C4-2B (cell line): ENCODE measurements around the gene IGF2BP3.

Source experiments
- H3K27ac ChIP-seq: fragments of 450-650 bp; 2 replicates; pipeline ENCODE4 v1.5.1; 2017
- CTCF ChIP-seq: fragments of 450-650 bp; conservative IDR thresholded peaks from 2 replicates; pipeline ENCODE4 v1.5.1; 2017; ENCODE audit warnings: mild to moderate bottlenecking
- ZFX ChIP-seq: fragments of 450-650 bp; IDR thresholded peaks from 2 replicates; pipeline ENCODE4 v1.6.1; 2017

The IGF2BP3 gene

DNA sequence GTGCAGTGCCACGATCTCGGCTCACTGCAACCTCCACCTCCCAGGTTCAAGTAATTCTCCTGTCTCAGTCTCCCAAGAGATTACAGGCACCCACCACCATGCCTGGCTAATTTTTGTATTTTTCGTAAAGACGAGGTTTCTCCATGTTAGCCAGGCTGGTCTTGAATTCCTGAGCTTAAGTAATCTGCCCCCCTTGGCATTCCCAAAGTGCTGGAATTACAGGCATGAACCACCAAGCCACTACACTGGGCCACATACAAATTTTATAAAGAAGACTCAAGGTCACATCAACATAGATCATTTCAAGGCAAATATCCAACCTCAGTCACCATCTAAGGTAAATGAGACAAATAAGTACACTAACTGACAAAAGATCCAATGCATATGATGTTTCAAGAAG lies 32.1 kb downstream of the IGF2BP3 start:
- H3K27ac ChIP-seq, result no peak overlapping the region
- no peak for TF ChIP-seq ZFX
- no peak for TF ChIP-seq CTCF

DNA sequence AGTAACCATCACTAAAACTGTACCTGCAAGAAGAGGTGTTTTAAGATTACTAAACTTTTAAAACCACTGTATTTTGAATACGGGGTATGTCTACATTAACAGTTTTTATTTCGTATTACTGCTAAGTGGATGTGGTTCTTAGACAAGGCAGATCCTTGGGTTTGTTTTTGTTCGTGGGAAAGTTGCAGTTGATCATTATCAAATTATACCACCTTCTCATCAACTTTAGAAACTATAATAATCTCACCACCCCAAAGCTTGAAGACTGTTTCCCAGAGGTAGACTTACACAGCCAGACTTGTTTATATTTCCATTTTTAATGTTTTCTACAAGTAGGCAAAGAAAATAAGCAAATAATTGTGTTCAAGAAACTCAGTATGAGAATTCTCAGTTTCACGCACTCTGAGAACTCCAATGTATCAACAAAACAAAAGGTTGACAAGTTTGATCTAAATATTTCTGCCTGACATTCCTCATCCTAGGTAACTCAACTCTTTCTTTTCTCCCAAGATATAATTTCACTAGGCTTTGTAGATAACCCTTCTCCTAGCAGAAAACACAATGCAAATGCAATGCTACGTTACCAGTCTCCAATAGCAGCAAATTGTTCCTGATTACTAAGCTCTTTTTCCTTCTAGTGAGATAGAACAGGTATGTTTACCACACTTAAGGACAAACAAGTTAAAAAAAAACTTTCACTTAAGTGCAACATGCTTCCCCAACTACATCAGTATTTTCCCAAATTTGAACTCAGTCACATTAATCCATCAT lies 36.0 kb downstream of the IGF2BP3 start:
- H3K27ac ChIP-seq, result no peak overlapping the region
- TF ChIP-seq ZFX (no peak), CTCF (no peak)

GRCh38 chr7:23431702-23432199 lies 38.5 kb downstream of the IGF2BP3 start:
- no peak for TF ChIP-seq CTCF
- TF ChIP-seq ZFX, result no peak
- H3K27ac ChIP-seq, result no peak overlapping the region

DNA sequence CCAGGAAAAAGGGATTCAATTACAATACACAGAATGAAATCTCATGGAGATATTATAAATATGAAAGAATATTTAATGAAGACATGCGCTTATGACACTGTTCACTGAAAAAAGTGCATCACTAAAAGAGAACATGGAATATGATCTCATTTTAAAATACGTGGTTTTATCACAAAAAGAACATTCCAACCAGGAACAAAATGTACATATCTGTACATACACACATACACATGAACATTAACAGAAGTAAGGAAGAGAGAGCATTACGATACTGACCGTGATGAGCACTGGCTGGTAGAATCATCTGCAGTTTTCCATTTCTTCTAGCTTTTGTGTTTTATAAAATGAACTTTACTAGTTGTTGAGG lies 39.4 kb downstream of the IGF2BP3 start:
- TF ChIP-seq CTCF, result no peak
- no peak for TF ChIP-seq ZFX
- H3K27ac ChIP-seq, result no peak overlapping the region

DNA sequence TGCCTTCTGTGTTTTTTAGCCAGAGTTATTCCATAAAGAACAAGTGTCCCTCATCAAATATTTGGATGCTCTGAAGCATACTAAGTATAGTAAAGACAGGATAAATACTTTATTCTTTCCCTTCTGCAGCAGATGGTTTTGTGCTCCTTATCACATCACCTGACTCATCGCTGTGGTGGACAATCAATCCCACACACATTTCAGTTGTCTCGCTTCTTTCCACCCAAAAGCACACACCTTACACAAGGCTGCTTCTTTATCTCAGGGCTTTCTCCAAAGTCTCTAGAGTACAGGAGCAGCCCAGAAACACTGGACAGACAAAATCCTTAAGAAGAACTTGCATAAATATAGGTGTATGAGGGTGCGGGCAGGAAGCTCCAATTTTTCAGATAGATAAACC lies 43.4 kb downstream of the IGF2BP3 start:
- TF ChIP-seq ZFX (no peak), CTCF (no peak)
- no peak overlapping the region for H3K27ac ChIP-seq

DNA sequence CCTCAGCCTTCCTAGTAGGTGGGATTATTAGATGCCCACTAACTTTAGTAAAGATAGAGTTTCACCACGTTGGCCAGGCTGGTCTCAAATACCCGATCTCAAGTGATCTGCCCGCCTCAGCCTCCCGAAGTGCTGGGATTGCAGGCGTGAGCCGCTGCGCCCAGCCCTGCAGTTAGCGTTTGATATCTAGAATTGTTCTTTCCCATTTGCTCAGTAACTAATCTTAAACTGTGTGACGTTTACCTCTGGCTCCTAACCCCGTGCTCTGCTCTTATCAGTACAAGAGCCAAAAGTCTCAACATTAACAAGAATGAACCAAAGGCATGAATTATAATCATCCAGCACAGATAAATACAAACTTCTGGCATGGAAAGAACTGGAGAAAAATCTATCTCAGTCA lies 47.4 kb downstream of the IGF2BP3 start:
- no peak for TF ChIP-seq CTCF
- TF ChIP-seq ZFX, result no peak
- no peak overlapping the region for H3K27ac ChIP-seq

DNA sequence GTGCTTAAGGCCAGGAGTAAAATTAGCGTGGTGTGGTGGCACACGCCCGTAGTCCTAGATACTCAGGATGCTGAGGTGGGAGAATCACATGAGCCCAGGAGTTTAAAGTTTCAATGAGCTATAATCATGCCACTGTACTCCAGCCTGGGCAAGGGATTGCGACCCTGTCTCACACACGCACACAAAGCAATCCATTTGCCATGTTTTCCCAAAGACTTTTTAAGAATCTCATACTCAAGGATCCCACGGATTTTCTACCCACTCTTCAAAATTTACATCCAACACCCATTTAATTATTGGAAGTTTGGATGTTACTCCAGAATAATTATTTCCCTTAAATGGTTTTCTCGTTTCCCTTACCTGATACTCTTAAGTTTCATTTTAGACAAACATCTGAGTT lies 47.9 kb downstream of the IGF2BP3 start:
- TF ChIP-seq CTCF (no peak), ZFX (no peak)
- H3K27ac ChIP-seq, result no peak overlapping the region
